ENCODE results near the gene MAK. TPM values are rescaled to one million over a fixed set of nuclear protein-coding genes. Genes with fewer than 3 reads are reported as not detected.

Gene MAK
- total RNA-seq, 4 donors from 2014 or later = 0.33 to 0.34 TPM; not detected in 2

- TF ChIP-seq CTCF (IDR thresholded peaks at IDR 0.05; ENCODE audit: low read depth) = no peak
Measured at GRCh38 chr6:10877871-10878270, 39.5 kb upstream of the MAK start.

DNA sequence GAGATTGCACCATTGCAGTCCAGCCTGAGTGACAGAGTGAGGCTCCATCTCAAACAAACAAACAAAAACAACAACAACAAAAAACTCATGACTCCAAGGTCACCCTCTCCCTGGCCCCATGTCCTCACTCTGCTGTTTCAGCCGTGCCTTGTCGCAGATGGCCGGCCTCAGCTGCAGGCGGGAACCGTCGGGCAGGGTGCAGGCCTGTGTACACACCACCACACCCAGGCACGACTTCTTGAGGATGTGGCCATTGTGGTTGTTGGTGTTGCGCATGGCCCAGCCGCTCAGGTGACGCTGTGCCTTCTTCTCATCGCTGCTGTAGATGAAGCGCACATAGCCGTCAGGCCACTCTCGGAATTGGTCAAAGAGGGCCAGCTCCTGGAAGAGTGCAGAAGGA, 38.7 kb upstream of the MAK start:
- TF ChIP-seq CTCF (IDR thresholded peaks at IDR 0.05; ENCODE audit: low read depth) = no peak

GRCh38 chr6:10875026-10875425, 36.7 kb upstream of the MAK start:
- no peak for TF ChIP-seq CTCF (IDR thresholded peaks at IDR 0.05; ENCODE audit: low read depth)

- no peak for TF ChIP-seq CTCF (IDR thresholded peaks at IDR 0.05; ENCODE audit: low read depth)
Measured at GRCh38 chr6:10874207-10874606, 35.9 kb upstream of the MAK start.

GRCh38 chr6:10873374-10873773, 35.0 kb upstream of the MAK start:
- TF ChIP-seq CTCF (IDR thresholded peaks at IDR 0.05; ENCODE audit: low read depth) = no peak

- no peak for TF ChIP-seq CTCF (IDR thresholded peaks at IDR 0.05; ENCODE audit: low read depth)
Measured at GRCh38 chr6:10867952-10868351, 29.6 kb upstream of the MAK start.

DNA sequence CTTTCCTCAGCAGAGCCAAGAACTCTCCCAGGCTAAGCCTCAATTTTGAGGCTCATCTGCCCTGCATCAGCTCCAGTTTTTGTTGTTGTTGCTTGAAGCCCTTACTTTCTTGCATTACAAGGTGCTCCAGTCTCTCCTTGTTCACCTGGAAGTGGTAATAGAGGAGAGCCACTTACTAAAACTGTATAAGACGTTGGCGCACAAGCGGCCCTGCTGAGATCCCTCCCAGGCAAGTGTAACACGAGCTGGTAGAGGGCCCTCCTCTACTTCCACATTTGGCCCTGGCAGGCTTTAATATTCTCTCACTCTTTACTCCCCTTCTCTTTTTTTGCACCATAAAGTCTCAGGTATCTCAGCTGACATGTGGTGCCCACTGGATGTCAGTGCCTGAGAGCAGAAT, 24.0 kb upstream of the MAK start:
- TF ChIP-seq CTCF (IDR thresholded peaks at IDR 0.05; ENCODE audit: low read depth) = no peak
